HG03045 (cell line): ENCODE results near the gene CYS1.
A peak's percentile ranks its signal among the peaks of the same experiment; 100 is the strongest.
"Not testable (repeated sequence)": the region's sequence is repeated elsewhere in the genome, so short reads cannot be mapped to it uniquely, and the experiment has no call there.

Experiments
- ATAC-seq: cut with Tn5 transposase; IDR thresholded peaks from one replicate; pipeline ENCODE4 v1.9.1; 2021; ENCODE audit warnings: mild to moderate bottlenecking, moderate library complexity; ENCODE audit not compliant: unreplicated experiment

Gene CYS1

DNA sequence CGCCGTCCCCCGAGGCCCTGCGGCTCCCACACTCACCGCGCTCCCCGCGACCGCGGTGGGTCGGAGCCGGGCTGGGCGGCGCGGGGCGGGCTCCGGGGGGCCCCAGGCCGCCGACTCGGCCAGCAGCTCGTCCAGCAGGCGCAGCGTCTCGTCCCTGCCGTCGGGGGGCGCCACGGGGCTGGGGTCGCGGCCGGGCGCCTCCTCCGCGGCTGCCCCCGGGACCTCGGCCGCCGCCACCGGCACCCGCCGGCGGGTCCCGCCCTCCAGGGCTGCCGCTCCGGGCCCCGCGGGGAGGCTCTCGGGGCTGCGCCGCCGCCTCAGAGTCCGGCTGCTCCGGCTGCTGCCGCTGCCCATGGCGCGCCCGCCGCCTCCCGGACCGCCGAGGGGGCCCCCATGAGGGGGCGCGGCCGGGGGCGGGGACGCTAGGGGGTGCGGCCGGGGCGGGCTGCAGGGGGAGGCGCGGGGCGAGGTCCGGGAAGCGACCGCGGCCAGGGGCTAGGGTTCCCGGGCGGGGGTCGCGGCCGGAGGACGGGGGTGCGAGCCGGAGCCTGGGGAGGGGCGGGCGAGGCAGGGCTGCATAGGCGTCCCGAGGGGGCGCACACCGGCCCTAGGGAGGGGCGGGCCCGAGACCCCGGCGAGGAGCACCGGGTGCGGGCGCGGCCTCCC, at the start of gene CYS1:
TSS of gene CYS1 (minus strand) at position 542 of the 666 bp plus-strand sequence. CDS start at position 354, 188 bp downstream.
- ATAC-seq: peak; percentile 33

DNA sequence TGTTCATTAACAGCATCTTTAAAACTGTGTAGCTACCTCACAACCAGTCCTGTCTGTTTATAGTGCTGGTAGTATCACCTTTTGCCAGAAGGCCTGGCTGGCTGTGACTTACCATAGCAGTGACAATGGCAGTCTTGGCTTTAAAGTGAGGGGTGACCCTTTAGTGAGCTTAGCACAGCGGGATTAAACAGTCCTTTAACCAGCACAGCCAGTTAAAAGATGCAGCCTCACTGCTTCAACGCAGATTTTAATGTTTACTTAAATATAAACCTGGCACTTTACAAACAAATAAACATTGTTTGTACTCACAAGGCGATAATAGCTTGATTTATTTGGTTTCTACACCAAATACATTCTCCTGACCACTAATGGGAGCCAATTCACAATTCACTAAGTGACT, 49.3 kb upstream of the CYS1 start:
- ATAC-seq: no peak

GRCh38 chr2:10128420-10128819, 48.2 kb upstream of the CYS1 start:
- ATAC-seq: no peak

- ATAC-seq: no peak
Observed at GRCh38 chr2:10126632-10127026, 46.4 kb upstream of the CYS1 start.

- ATAC-seq: no peak
Observed at GRCh38 chr2:10125842-10126631, 45.8 kb upstream of the CYS1 start.

DNA sequence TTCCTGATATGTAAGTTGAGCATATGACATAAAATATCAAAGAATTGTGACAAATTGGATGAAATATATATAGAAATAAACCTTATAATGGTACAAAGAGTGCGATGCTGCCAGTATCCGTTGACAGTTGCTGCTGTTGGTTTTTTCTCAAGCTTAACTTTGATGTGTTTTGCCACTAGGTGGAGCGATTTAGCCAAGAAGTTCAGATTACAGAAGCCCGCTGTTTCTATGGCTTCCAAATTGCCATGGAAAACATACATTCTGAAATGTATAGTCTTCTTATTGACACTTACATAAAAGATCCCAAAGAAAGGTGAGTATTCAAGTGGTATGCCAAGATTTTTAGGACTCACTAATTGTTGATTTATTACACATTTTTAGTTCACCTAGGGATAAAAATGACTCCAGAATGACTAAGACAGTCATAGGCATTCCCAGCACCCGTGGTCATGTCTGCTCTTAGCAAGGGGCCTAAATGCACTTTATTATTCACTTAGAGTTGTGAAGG, 44.4 kb upstream of the CYS1 start:
- ATAC-seq: no peak

GRCh38 chr2:10123281-10123680, 43.1 kb upstream of the CYS1 start:
- ATAC-seq: no peak

DNA sequence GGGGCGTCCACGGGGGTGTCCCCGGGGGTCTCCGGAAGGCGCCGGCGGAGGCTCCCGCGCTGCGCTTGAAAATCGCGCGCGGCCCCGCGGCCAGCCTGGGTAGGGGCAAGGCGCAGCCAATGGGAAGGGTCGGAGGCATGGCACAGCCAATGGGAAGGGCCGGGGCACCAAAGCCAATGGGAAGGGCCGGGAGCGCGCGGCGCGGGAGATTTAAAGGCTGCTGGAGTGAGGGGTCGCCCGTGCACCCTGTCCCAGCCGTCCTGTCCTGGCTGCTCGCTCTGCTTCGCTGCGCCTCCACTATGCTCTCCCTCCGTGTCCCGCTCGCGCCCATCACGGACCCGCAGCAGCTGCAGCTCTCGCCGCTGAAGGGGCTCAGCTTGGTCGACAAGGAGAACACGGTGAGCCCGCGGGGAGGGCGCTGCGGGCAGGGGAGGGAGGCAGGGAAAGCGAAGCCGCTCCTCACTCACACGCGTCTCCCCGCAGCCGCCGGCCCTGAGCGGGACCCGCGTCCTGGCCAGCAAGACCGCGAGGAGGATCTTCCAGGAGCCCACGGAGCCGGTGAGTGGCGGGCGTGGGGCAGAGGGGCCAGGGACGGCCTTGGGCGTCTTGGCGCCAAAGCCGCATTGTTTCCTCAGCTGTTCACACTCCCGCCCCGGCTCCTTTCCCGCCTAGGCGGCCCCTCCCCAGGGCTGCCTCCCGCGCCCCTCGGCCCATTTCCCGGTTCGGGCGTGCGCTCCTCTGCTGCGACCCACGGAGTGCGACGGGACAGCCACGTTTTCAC, 42.5 kb upstream of the CYS1 start, which contains the start of gene RRM2:
TSS of gene RRM2 (plus strand) at position 240 of the 781 bp plus-strand sequence. CDS start at position 300, 60 bp downstream.
- peak; percentile 78 for ATAC-seq

- ATAC-seq: no peak
Observed at GRCh38 chr2:10120877-10121574, 40.8 kb upstream of the CYS1 start.

DNA sequence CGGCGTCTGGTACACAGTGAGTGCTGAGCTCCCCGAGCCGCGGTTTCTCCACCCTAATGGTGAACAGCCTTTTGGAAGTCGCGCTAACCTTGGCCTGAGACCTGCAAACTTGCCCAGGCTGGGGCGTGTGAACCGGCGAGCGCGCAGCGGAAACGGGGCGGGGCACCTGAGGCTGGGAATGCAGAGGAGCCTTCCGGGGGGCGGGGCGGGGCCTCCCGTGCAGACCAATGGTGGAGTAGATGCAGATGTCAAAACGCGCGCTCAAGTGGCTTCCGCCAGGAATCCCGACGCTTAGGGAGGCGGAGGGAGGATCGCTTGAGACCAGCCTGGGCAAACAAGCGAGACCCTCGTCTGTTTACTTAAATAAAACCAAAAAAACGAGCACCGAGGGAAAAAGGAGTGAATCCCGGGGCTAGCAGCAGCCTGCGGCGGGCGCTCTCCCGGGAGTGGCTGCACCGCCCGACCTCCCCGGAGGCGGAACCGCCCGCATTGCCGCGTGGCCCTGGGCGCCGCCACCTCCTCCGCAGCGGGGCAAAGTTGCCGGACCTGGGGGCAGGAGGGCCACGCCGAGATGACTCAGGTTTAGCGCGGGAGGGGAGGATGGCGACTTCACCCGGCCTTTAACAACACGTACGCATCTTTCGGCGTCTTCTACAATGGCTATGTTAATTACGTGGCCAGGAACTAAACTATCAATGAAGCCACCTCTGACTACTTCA, 40.1 kb upstream of the CYS1 start:
- peak; percentile 66 for ATAC-seq

- no peak for ATAC-seq
Observed at GRCh38 chr2:10119601-10120157, 39.5 kb upstream of the CYS1 start.

DNA sequence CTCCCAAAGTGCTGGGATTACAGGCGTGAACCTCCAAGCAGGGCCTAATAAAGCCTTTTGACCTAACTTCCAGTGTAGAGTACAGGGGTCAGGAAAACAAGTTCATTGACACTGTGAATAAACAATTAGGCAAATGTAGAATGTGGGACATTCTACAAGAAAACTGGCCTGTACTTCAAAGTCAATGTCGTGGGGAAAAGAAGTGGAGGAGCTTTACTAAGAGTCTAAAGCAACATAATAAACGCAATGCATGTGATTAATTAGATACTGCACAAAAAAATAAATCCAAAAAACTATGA, 38.8 kb upstream of the CYS1 start:
- ATAC-seq: no peak

DNA sequence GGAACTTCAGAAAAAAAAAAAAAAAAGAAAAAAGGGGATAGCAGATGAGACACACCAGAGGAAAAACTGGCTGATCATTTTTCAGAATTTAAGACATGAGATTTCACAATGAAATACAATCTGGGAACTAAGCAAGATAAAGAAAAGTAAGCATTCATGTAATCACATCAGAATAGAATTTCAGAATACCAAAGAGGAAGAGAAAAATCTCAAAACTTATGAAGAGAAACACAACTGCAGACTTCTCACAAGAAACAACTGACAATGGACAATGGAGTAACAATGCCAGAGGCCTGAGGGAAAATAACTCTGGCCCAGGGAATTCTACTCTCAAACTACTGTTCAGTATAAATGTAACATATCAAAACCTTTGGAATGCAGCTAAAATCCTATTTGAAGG, 29.1 kb upstream of the CYS1 start:
- ATAC-seq: no peak

DNA sequence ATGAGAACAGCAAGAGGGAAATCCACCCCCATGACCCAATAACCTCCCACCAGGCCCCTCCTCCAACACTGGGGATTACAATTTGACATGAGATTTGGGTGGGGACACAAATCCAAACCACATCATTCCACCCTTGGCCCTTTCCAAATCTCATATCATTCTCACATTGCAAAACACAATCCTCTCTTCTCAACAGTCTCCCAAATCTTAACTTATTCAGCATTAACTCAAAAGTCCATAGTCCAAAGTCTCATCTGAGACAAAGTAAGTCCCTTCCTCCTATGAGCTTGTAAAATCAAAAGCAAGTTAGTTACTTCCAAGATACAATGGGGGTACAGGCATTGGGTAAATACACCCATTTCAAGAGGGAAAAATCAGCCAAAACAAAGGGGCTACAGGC, 24.7 kb upstream of the CYS1 start:
- ATAC-seq: not testable (repeated sequence)

DNA sequence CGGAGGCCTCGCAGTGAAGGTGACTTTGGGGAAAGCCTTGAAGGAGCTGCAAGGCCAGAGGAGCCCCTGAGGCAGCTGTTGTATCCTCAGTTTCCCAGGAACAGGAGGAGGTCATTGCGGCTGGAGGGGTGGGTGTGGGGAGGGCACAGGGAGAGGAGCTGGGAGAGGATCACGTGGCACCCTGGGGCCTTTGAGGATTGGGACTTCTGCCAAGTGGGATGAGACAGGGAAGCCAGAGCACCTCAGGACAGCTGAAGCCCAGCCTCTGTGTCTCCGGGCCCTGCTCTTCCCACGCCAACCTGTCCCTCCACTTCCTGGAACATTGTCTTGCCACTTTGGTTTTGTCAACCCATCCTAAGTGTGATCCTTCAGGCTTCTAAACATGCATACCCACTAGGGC, 23.0 kb upstream of the CYS1 start:
- no peak for ATAC-seq

DNA sequence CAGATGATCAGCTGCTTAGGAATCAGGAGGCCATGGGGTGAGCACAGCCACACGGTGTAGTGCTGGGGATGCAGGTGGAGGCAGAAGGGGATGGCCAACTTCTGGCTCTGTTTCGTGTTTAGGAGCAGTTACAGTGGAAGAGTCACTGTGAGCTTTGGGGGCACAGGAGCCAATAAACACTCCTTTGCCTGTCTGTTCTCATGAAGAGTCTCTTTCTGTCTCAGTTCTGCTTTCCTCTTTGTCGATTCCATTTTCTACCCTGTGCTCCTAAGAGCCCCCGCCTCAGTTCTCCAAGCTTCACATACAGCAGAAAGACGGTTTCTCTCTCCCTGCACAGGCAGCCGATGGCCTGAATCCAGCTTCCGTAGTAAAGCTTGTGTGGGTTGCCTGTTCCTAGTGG, 21.3 kb upstream of the CYS1 start:
- no peak for ATAC-seq

DNA sequence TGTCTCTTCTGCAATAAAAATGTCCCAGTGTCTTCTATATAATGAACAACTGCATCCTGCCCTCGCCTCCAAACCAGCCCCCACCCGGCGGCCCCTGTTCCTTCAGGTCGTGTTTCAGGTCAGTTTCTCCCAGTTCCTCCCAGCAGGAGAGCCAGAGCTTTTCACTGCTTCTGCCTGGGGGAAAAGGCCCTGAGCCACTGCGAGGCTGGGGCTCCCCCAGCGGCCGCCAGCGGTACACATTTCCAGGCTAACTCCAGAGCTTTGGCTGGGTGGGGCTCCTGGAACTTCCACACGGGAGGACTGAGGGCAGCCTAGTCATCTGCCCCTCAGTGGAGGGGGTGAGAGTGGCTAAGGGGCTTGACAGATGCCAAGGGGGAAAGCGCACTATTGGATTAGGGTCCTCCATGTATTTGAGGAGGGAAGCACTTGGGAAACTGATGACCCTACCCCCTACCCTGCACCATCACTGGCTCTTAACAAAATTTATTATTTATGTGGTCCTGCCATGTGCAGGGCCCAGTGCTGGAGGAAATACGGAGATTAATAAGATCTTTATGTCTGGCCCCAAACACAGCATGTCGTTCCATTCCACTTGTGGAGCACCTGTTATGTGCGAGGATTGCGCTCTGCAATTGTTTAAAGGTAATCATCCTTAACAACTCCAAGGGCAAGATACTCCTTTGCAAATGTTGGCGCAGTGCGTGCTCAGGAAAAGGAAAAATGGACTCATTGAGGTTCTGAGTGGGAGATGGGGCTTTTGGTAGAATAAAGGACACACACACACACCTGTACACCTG, 17.3 kb upstream of the CYS1 start:
- peak; percentile 71 for ATAC-seq

GRCh38 chr2:10096641-10097040, 16.4 kb upstream of the CYS1 start:
- no peak for ATAC-seq

DNA sequence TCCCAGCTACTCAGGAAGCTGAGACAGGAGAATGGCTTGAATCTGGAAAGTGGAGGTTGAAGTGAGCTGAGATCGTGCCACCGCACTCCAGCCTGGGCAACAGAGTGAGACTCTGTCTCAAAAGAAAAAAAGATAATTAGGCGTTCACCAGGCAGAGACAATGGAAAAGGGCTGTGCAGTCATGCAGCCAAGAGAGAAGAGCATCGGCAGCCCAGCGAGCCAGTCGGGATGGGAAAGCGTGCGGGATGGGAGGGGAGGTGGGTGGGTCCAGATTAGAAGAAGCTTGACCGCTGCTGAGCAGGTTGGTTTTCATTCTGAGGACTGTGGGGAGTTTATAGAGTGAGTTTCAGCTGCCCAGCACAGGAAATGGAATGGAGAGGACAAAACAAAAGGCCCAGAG, 15.0 kb upstream of the CYS1 start:
- no peak for ATAC-seq
